HAP-1 (cell line): ENCODE measurements around the gene ITGA3.
"Not testable (repeated sequence)": the region's sequence is repeated elsewhere in the genome, so short reads cannot be mapped to it uniquely, and the experiment has no call there.

Experiments
- DNase-seq, 2 experiments: peaks; one replicate each; pipeline ENCODE4 v3.0.0-alpha.2; 2016 to 2020; ENCODE audit warnings: low spot score in 2 of 2
- H3K27me3 ChIP-seq: fragments of 250-450 bp; sonication (Bioruptor Pico); 2 replicates; pipeline ENCODE4 v1.5.1; 2020; ENCODE audit warnings: low read depth, mild to moderate bottlenecking, moderate library complexity
- H3K36me3 ChIP-seq: fragments of 250-450 bp; sonication (Bioruptor Pico); replicated peaks from 2 replicates; pipeline ENCODE4 v1.5.1; 2020; ENCODE audit warnings: mild to moderate bottlenecking
- H3K4me1 ChIP-seq: fragments of 250-450 bp; sonication (Bioruptor Pico); 2 replicates; pipeline ENCODE4 v1.5.1; 2020; ENCODE audit warnings: mild to moderate bottlenecking
- H3K4me3 ChIP-seq: fragments of 250-450 bp; sonication (Bioruptor Pico); 2 replicates; pipeline ENCODE4 v1.5.1; 2020; ENCODE audit warnings: mild to moderate bottlenecking, moderate library complexity
- H3K9me3 ChIP-seq: fragments of 250-450 bp; sonication (Bioruptor Pico); 2 replicates; pipeline ENCODE4 v1.5.1; 2020; ENCODE audit warnings: mild to moderate bottlenecking, moderate library complexity
- in situ Hi-C: fragments of 300-500 bp; cut with MboI; formaldehyde crosslinking; loops from 3 replicates; pipeline ENCODE4 v1.14.3; 2020; ENCODE audit warnings: low sequenced_read_pairs, inconsistent platforms, mixed read lengths

The ITGA3 gene

DNA sequence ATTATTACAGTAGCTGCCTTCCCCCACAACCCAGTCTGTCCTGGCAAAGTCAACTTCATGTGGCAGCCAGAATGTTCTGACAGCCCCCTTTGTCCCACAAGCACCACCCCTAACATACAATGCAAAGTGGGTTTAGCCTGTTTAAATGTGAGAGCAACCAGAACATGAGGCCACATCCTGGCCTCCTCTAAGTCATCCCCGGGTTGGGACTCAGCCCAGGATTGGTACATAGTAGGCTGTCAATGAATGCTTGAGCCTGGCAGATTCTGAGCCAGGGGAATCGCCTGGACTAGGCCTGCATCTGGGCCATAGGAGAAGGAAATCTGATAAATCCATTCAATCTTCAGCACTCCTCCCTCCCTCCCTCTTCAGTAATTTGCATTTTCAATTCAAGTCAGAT, 4.3 kb upstream of the ITGA3 start:
- Histone ChIP-seq H3K36me3 (no peaks in the 10 kb centered on the region), H3K9me3 (no peaks in the 10 kb centered on the region), H3K4me1 (no peaks in the 10 kb centered on the region), H3K27me3 (no peaks in the 10 kb centered on the region), H3K4me3 (no peak overlapping the region)
- DNase-seq: no peak
- in situ Hi-C loops: no loop called here

DNA sequence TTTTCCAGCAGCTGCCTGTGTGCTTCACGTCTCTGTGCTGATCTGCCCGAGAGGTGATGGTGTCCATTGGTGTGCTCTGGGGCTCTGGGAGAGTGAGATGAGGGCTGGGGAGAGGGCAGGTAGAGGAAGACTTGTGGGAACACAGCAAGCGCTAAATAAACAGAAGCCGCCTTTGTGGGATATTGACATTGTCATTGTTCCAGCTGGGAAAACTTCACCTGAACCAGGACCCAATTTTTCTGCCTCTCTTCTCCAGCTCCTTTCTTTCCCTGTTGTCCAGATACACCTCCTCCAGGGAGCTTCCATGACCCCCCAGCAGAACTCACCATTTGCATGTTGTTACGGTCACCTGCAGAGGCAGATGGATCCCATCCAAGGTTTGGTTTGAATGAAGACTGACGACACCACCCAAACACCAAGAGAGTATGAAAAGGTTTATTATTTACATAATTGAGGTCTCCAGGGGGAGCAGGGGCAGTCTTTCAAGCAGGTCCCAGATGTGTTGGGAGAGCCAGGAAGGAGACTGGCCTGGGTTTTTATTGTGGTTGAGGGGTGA, 3.6 kb upstream of the ITGA3 start:
- H3K4me3 ChIP-seq: no peak overlapping the region
- H3K4me1 ChIP-seq: no peaks in the 10 kb centered on the region
- DNase-seq: no peak
- no peaks in the 10 kb centered on the region for H3K9me3 ChIP-seq
- H3K27me3 ChIP-seq: no peaks in the 10 kb centered on the region
- H3K36me3 ChIP-seq: no peaks in the 10 kb centered on the region
- in situ Hi-C loops: no loop called here

DNA sequence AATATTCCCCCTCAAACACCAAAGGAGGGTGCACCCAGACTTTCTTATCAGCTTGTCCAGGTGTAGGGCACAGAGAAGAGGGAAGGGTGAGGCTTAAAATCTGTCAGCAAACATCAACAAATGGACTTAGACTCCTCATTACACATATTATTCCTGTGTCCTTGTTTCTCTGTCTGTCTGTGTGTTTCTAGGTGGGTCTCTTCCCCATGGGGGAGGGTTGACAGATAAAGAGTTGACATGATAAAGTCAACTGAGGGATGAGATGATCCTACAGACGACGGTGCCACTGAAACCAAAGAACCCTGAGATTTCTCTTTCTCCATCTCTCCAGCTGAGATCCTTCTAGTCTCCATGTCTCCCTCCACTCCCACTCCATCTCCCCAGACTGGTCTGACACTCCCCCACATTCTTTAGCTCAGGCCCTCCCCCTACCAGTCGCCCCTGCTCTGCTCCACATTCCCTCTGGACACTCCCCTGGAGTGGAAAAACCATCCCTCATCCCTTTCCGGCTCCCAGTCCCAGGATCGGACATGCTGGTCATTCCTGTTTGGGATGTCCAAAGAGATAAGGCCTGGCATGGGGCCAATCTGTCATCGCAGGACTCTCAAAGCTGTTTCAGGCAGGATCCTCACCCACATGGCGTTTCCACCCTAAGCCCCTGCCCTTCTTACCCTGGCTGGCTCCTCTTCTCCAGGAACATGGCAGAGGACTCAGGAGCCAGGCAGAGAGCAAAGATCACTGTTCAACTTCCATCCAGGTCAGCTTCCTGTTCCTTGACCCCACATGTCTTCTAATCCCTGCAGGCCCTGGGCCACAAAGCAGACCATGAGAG, 2.9 kb upstream of the ITGA3 start:
- H3K9me3 ChIP-seq: no peaks in the 10 kb centered on the region
- no peak for DNase-seq
- in situ Hi-C loops: no loop called here
- no peak overlapping the region for H3K4me3 ChIP-seq
- no peaks in the 10 kb centered on the region for H3K4me1 ChIP-seq
- no peaks in the 10 kb centered on the region for H3K27me3 ChIP-seq
- H3K36me3 ChIP-seq: no peaks in the 10 kb centered on the region

GRCh38 chr17:50053654-50053960, 2.3 kb upstream of the ITGA3 start:
- no peaks in the 10 kb centered on the region for H3K9me3 ChIP-seq
- no peaks in the 10 kb centered on the region for H3K4me1 ChIP-seq

DNA sequence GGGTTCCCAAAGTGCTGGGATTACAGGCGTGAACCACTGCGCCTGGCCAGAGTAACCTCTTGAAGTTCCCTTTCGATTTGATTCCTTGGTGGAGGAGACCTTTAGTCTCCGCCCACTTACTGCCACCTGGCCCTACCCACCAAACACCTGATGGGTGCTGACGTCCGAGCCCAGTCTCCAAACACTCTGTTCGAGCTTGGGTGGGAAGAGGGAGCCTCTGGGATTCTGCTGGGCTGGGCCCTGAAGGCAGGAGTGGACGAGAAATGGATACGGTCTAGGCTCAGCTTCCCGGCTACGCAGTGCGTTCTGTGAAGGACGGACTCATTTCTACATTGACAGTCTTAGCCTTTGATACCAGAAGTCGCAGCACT, 870 bp upstream of the ITGA3 start:
- in situ Hi-C loops: no loop called here
- no peak for DNase-seq
- H3K9me3 ChIP-seq: no peaks in the 10 kb centered on the region
- H3K36me3 ChIP-seq: no peaks in the 10 kb centered on the region
- H3K4me3 ChIP-seq: peak overlapping the region; percentile 59
- H3K27me3 ChIP-seq: no peaks in the 10 kb centered on the region
- no peaks in the 10 kb centered on the region for H3K4me1 ChIP-seq

More at GRCh38 chr17:50053654-50053960, 2.3 kb upstream of the ITGA3 start:
- Histone ChIP-seq H3K4me3 (no peak overlapping the region), H3K27me3 (no peaks in the 10 kb centered on the region), H3K36me3 (no peaks in the 10 kb centered on the region)
- in situ Hi-C loops: no loop called here
- no peak for DNase-seq

DNA sequence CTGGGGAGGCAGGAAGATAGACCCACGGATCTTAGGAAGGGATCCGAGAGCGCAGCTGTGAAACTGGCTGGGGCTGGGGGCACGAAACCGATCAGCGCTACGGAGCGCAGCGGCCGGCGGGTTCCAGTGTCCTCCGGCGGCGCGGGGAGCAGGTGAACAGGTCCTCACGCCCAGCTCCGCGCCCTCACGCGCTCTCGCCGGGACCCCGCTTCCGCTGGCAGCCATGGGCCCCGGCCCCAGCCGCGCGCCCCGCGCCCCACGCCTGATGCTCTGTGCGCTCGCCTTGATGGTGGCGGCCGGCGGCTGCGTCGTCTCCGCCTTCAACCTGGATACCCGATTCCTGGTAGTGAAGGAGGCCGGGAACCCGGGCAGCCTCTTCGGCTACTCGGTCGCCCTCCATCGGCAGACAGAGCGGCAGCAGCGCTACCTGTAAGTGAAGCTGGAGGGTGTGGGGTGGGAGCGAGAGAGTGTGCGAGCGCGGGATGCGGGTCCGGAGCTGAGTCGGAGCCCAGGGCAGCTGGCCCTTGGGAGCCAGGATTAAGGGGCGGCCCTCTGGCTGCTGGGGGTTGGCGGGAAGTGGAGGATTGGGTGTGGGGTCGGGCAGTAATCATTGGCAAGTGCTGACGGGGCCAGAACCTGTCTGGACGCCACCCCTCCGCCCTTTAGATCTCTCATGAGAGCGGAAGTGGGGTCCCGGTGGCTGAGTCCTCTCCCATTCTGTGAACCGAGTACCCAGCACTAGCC, 479 bp downstream of the ITGA3 start:
- Histone ChIP-seq H3K4me3 (peak overlapping the region; percentile 59), H3K9me3 (no peaks in the 10 kb centered on the region), H3K27me3 (no peaks in the 10 kb centered on the region), H3K36me3 (no peaks in the 10 kb centered on the region), H3K4me1 (no peaks in the 10 kb centered on the region)
- DNase-seq: peak; percentile 64 to 84
- in situ Hi-C loops: no loop called here

- no peak for DNase-seq
- in situ Hi-C loops: no loop called here
- Histone ChIP-seq H3K4me3 (peak overlapping the region; percentile 59), H3K4me1 (no peaks in the 10 kb centered on the region), H3K27me3 (no peaks in the 10 kb centered on the region), H3K36me3 (no peaks in the 10 kb centered on the region), H3K9me3 (no peaks in the 10 kb centered on the region)
Measured at GRCh38 chr17:50056961-50057330, 1.0 kb downstream of the ITGA3 start.

DNA sequence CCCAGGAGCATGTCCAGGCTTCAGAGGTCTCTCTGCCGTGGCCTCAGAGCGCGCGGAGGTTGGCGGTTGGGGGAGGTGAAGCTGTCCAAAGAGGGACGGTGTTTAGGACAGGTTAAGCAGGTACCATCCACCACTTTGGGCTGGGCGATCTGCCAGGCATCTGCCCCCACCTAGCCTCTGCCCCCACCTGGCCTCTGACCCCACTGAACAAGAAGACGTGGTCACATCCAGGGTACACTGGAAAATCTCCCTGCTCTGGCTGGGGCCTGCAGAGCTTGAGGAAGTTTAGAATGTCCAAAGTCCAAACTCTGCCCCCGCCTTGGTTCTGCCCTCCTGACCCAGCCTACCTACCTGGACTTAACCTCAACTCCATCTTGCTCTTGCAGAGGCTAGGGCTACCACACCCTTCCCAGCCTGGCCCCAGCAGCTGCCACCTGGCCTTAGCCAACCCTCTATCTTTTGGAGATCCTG, 1.6 kb downstream of the ITGA3 start:
- Histone ChIP-seq H3K36me3 (no peaks in the 10 kb centered on the region), H3K4me3 (no peak overlapping the region), H3K27me3 (no peaks in the 10 kb centered on the region), H3K4me1 (no peaks in the 10 kb centered on the region), H3K9me3 (no peaks in the 10 kb centered on the region)
- in situ Hi-C loops: no loop called here
- DNase-seq: no peak

- in situ Hi-C loops: no loop called here
- no peaks in the 10 kb centered on the region for H3K4me1 ChIP-seq
- no peak overlapping the region for H3K4me3 ChIP-seq
- H3K9me3 ChIP-seq: no peaks in the 10 kb centered on the region
- no peaks in the 10 kb centered on the region for H3K27me3 ChIP-seq
- no peaks in the 10 kb centered on the region for H3K36me3 ChIP-seq
- no peak for DNase-seq
Measured at GRCh38 chr17:50058296-50058953, 2.5 kb downstream of the ITGA3 start.

DNA sequence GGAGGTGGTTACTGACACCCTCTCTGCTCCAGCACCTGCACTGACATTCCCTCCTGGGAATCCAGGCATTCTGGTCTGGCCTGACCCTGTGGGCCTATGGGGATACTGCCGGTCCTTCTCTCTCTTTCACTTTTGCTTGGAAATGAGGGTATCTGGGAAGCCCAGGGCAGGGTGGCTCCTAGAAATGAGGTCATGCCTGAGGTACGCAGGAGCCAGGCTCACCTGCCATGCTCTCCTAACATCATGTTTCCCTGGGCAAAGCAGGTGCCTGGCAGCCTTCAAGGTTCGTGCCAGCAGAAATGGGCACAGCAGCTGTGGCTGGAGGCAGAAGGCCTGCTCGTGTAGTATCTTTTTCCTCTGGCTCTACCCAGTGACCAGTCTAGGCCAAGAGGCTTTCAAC, 3.3 kb downstream of the ITGA3 start:
- no peaks in the 10 kb centered on the region for H3K9me3 ChIP-seq
- DNase-seq: no peak
- no peaks in the 10 kb centered on the region for H3K36me3 ChIP-seq
- H3K4me3 ChIP-seq: no peak overlapping the region
- H3K4me1 ChIP-seq: no peaks in the 10 kb centered on the region
- no peaks in the 10 kb centered on the region for H3K27me3 ChIP-seq
- in situ Hi-C loops: no loop called here

- no peaks in the 10 kb centered on the region for H3K36me3 ChIP-seq
- no peaks in the 10 kb centered on the region for H3K4me1 ChIP-seq
- DNase-seq: no peak
- no peaks in the 10 kb centered on the region for H3K9me3 ChIP-seq
- no peaks in the 10 kb centered on the region for H3K27me3 ChIP-seq
- H3K4me3 ChIP-seq: no peak overlapping the region
- in situ Hi-C loops: no loop called here
Measured at GRCh38 chr17:50059759-50060273, 3.9 kb downstream of the ITGA3 start.

DNA sequence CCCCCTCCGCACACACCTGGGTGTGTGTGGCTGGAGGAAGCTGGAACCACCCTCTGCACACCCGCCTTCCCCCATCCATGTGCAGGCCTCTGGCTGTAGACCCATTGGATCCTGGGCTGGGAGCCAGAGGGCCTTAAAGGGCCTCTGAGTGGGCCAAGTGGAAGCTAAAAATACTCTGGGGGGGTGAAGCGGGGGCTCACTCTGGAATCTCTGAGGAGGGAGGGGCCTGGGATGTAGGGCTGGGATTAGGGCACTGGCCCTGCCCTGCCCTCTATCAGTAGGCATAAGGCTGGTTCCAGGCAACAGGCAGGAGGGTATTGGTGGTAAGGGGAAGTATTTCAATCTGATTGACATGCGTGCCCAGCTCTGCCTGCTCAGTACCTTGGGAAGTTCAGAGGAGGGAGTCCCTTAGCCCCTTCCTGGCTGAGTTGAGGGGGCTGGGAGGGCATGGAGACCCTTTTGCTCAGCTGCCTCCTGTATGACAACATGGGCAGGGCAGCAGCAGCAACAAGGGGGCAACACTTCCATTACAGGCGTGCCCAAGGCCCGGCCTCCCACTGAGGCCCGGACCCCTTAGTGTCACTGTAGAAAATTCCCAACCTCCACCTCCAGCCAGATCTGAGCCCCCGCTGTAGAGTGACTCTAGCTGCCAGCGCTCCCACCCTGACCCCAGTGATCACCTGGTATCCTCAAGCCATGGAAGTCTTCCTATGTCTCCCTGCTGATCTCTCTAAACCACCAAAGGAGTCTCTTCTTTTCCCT, 5.2 kb downstream of the ITGA3 start:
- Histone ChIP-seq H3K9me3 (no peaks in the 10 kb centered on the region), H3K27me3 (no peaks in the 10 kb centered on the region), H3K36me3 (no peaks in the 10 kb centered on the region), H3K4me1 (no peaks in the 10 kb centered on the region), H3K4me3 (no peak overlapping the region)
- no peak for DNase-seq
- in situ Hi-C loops: no loop called here

- H3K27me3 ChIP-seq, H3K9me3 ChIP-seq, in situ Hi-C loops, H3K4me1 ChIP-seq, H3K4me3 ChIP-seq, DNase-seq, H3K36me3 ChIP-seq: not testable (repeated sequence)
Measured at GRCh38 chr17:50061713-50062045, 5.8 kb downstream of the ITGA3 start.
